HG02571 (cell line): ENCODE results near the gene COL9A2.
A peak's percentile ranks its signal among the peaks of the same experiment; 100 is the strongest.

Source experiments
- ATAC-seq: cut with Tn5 transposase; IDR thresholded peaks from one replicate; pipeline ENCODE4 v1.9.1; 2021; ENCODE audit warnings: mild to moderate bottlenecking, moderate library complexity; ENCODE audit not compliant: unreplicated experiment

COL9A2 gene

GRCh38 chr1:40264354-40264781 is 52.7 kb downstream of the COL9A2 start:
- ATAC-seq: no peak

- no peak for ATAC-seq
These were observed 58.7 kb downstream of the COL9A2 start for GRCh38 chr1:40258445-40258769.

DNA sequence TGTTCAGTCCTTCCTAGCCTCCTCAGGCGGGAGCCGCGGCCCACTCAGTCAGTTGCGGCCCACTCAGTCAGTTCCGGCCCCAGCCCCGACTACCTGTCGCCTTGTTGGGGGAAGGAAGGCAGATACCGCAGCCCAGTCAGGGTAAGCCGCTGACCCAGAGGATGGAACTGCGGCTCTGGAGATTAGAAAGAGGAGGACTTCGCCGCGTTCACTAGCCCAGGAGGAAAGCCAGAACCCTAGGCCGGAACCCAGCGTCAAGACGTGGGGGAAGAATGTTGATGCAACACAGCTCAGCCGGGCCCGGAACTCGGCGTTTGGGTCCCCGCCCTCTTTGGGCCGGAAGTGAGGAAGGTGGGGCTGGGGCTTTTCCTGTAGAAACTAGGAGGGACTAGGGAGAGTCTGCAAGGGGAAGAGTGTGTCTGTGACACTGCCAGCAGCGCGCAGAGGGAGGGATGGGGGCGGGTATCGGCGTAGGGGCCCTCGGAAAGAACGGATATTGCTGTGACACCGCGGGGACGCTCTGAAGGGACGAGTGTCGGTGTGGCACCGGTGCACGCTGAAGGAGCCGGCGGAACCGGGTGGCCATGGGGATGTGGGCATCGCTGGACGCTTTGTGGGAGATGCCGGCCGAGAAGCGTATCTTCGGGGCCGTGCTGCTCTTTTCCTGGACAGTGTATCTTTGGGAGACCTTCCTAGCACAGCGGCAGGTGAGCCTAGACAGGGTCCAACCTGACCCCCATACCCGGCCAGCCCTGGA is 59.2 kb downstream of the COL9A2 start, which contains the start of gene ZMPSTE24:
ZMPSTE24 (plus strand) TSS at position 549 of the 757 bp plus-strand sequence; CDS start at position 585, 36 bp downstream.
- peak; percentile 88 for ATAC-seq

DNA sequence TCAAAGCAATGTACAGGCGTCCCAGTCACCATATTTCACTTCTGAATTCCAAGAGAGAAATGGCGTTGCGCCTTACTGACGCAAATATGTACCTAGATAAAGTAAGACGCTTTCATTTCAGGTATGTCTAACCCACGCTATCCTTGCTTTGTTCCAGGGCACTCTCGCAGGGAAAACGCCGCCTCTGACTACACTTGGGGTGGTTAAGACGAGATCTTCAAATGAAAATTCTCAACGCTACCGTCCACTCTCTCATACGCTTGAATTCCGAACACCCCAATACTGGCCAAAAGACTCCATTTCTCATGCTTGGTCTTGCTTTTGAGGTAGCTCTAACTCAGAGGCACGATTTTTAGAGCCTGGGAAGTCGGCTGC is 59.8 kb downstream of the COL9A2 start:
- peak; percentile 6 for ATAC-seq

GRCh38 chr1:40256401-40257084 is 60.5 kb downstream of the COL9A2 start:
- ATAC-seq: no peak

DNA sequence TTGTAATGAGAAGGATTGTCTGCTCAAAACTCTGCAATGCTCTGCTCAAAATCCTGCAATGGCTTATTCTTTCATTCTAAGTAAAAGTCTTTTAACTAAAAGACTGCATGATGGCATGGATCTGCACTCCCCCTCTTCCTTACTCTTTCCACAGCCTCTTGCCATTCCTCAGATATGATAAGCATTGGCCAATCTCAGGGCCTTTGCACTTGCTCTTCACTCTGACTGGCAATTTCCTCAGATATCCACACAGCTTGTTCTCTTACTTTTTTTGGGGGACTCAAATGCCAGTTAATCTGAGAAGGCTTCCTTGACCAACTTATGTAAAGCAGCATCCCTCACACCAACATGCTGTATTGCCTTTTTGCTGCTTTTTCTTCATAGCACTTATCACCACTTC is 61.9 kb downstream of the COL9A2 start:
- ATAC-seq: no peak

DNA sequence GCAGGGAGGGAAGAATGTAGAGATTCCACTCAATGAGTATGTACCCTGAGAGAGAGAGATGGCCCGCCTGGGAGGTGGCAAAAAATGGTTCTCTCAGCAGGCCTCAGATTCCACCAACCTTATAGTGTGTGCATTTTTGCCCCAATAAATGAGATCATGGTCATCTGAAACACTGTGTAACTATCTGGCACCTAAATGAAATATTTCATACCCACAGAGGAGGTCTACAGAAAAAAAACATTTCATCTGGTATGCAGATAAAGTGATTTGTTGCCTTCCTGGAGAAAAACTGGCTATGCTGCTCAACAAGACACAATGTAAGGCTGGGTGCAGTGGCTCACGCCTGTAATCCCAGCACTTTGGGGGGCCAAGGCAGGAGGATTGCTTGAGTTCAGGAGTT is 64.5 kb downstream of the COL9A2 start:
- ATAC-seq: no peak

- ATAC-seq: no peak
These were observed 65.6 kb downstream of the COL9A2 start for GRCh38 chr1:40251456-40251855.
